Measurements from ENCODE around the gene WDR5. TPM values are rescaled to one million over a fixed set of nuclear protein-coding genes. Genes with fewer than 3 reads are reported as not detected.

The WDR5 gene
- total RNA-seq, 1 experiment from 2014 or later, result 51.7 TPM

DNA sequence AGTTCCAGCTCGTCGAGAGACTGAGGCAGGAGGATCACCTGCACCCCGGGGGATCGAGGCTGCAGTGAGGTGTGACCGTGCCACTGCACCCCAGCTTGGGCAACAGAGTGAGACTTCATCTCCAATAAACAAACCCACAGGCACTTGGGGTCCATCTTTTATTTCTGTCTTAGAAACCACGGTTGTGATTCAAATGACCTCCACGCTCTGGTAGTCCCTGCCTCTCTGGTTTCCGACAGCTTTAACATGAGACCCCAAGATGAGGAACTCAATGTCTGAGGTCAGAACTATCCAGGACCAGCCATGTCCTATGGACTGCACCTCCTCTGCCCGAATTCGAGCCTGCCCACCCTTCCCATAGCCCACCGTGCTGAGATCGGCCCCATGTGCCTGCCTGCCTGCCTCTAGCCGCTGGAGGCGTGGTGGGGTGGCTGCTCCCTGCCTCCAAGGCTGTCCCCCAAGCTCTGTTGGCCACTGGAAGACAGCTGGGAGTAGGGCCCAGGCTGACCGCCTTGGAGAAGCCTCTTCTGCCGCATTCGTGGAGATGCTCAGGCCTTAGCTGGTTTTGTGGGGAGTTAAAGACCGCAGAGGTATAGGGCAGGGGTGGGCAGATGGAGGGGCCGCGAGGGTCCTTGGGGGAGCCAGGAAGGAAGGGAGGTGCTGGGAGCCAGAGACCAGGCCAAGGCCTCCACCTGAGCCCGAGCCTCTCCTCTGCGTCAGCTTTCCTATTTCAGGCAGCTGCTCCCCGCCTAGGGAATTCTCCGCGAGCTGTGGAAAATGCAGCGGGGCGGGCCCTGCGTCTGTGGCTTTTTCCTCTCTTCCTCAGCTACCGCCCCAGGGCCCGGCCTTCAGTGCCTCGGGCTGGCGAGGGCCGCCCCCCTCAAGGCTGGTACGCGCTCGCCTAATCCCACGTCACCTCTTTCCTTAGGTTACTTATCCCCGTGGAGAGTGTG, 6.9 kb upstream of the WDR5 start:
- Mint-ChIP-seq H3K4me1 (ENCODE audit: low read depth, unreplicated experiment) (peaks cover 11% of the 10 kb centered on the region), H3K36me3 (ENCODE audit: insufficient read depth, unreplicated experiment) (no peaks in the 10 kb centered on the region), H3K9me3 (ENCODE audit: unreplicated experiment) (no peaks in the 10 kb centered on the region), H3K27me3 (ENCODE audit: insufficient read depth, unreplicated experiment) (no peaks in the 10 kb centered on the region), H3K4me3 (ENCODE audit: unreplicated experiment) (no peak overlapping the region), H3K27ac (ENCODE audit: unreplicated experiment) (peak overlapping the region; percentile 67)
- intact Hi-C loops (cut with micrococcal nuclease; ENCODE audit: unreplicated experiment), result no loop called here
- Histone ChIP-seq H3K9me3 (no peaks in the 10 kb centered on the region), H3K27me3 (replicated peaks; ENCODE audit: control insufficient read depth, insufficient read depth, low read length) (no peaks in the 10 kb centered on the region), H3K4me3 (ENCODE audit: low read depth, low read length) (no peak overlapping the region), H3K36me3 (ENCODE audit: control insufficient read depth, insufficient read depth, low read length) (no peaks in the 10 kb centered on the region), H3K4me1 (peaks cover 19% of the 10 kb centered on the region)
- ChIA-PET CTCF (interaction anchor here (0.6 kb wide), 1 partner anchor 992 kb away, joined by 3 read pairs; no protein-coding TSS in a partner anchor), POLR2A (no interaction called here)
- DNase-seq, result no peak
- BruUV-seq (replicated peaks), result no TSS peak
- TF ChIP-seq, protein P1, sequence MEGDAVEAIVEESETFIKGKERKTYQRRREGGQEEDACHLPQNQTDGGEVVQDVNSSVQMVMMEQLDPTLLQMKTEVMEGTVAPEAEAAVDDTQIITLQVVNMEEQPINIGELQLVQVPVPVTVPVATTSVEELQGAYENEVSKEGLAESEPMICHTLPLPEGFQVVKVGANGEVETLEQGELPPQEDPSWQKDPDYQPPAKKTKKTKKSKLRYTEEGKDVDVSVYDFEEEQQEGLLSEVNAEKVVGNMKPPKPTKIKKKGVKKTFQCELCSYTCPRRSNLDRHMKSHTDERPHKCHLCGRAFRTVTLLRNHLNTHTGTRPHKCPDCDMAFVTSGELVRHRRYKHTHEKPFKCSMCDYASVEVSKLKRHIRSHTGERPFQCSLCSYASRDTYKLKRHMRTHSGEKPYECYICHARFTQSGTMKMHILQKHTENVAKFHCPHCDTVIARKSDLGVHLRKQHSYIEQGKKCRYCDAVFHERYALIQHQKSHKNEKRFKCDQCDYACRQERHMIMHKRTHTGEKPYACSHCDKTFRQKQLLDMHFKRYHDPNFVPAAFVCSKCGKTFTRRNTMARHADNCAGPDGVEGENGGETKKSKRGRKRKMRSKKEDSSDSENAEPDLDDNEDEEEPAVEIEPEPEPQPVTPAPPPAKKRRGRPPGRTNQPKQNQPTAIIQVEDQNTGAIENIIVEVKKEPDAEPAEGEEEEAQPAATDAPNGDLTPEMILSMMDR (IDR thresholded peaks at IDR 0.05; ENCODE audit: insufficient read depth in 1 of 2, low read depth in 1 of 2, low read length in 1 of 2, severe bottlenecking in 1 of 2, unreplicated experiment in 1 of 2), result no peak

DNA sequence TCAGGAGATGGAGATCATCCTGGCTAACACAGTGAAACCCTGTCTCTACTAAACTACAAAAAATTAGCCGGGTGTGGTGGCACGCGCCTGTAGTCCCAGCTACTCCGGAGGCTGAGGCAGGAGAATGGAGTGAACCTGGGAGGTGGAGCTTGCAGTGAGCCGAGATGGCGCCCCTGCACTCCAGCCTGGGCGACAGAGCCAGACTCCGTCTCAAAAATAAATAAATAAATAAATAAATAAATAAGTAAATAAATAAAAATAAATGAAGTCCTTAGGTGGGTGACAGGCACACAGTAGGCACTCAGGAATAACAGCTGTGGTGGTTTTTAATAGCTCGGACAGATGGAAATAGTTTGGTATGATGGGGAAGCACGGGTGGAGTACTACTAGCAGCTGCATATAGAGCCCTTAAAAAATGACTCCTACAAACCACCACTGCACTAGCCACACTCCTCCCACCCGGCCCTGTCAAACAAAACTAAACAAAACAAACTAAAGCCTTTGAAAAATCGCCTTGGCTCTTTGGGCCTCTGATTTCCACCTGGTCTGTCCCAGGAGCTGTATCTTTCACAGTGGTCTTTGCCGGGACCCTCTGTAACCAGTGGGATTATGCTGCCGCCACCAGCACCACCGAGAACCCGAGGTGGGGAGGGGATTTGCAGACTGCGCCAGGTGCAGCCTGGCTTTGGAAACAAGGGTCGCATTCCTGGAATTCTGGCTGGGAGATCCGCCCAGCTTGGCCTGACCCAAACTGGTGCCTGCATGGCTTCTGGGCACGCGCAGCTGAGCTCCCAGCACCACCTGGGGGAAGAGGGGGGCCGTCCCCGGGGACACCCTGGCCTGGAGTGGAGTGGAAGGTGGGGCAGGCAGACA, 5.1 kb upstream of the WDR5 start:
- TF ChIP-seq, protein P1 (IDR thresholded peaks at IDR 0.05; ENCODE audit: insufficient read depth in 1 of 2, low read depth in 1 of 2, low read length in 1 of 2, severe bottlenecking in 1 of 2, unreplicated experiment in 1 of 2), result no peak
- ChIA-PET POLR2A (interaction anchor here (0.5 to 0.6 kb wide), 2 partner anchors 383 to 981 kb away, joined by 3 read pairs; no protein-coding TSS in a partner anchor), CTCF (interaction anchor here (0.7 to 1.2 kb wide), 2 partner anchors 28 to 32 kb away, joined by 3 to 4 read pairs; no protein-coding TSS in a partner anchor)
- peak overlapping the region; percentile 85 for H3K27ac Mint-ChIP-seq (ENCODE audit: unreplicated experiment)
- Histone ChIP-seq H3K4me1 (peaks cover 30% of the 10 kb centered on the region), H3K27me3 (replicated peaks; ENCODE audit: control insufficient read depth, insufficient read depth, low read length) (no peaks in the 10 kb centered on the region), H3K4me3 (ENCODE audit: low read depth, low read length) (no peak overlapping the region), H3K9me3 (no peaks in the 10 kb centered on the region), H3K36me3 (ENCODE audit: control insufficient read depth, insufficient read depth, low read length) (no peaks in the 10 kb centered on the region)
- no peak overlapping the region for H3K4me3 Mint-ChIP-seq (ENCODE audit: unreplicated experiment)
- intact Hi-C loops (cut with micrococcal nuclease; ENCODE audit: unreplicated experiment), result no loop called here
- no peaks in the 10 kb centered on the region for H3K27me3 Mint-ChIP-seq (ENCODE audit: insufficient read depth, unreplicated experiment)
- DNase-seq, result peak; percentile 79 to 86
- H3K4me1 Mint-ChIP-seq (ENCODE audit: low read depth, unreplicated experiment), result peaks cover 18% of the 10 kb centered on the region
- TSS peak; percentile 57 for BruUV-seq (replicated peaks)
- no peaks in the 10 kb centered on the region for H3K9me3 Mint-ChIP-seq (ENCODE audit: unreplicated experiment)
- H3K36me3 Mint-ChIP-seq (ENCODE audit: insufficient read depth, unreplicated experiment), result peaks cover 4% of the 10 kb centered on the region

All from Caco-2 (cell line).